ENCODE data around the gene WDR88. TPM values are rescaled to one million over a fixed set of nuclear protein-coding genes. Genes with fewer than 3 reads are reported as not detected.

The WDR88 gene
- total and polyA plus RNA-seq, 2 of the 13 experiments (the other 11 are each of a cell fraction or from before 2014, with no cell fraction given): not detected

DNA sequence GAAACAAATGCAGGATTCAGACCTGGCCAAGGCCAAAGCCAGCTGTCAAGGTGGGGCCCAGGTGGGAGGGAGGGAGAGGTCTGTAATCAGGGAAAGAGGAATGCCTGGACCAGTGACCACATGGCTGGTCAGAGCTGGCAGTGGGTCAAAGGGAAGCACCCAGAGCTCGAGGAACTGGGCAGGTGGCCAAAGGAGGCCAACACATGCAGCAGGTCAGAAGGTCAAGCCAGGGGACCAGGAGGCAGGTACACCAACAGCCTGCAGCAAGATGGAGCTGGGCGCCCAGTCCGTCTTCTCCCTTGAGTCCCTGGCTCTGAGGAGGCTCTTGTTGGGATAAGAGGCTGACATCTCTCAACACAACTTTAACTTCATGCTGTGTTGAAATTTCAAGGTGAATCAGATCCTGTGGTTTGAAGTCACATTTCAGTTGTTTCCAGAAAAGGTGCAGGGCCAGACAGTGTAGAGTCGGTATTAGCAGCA is 33.8 kb upstream of the WDR88 start (continued):
- TF ChIP-seq, protein P1, sequence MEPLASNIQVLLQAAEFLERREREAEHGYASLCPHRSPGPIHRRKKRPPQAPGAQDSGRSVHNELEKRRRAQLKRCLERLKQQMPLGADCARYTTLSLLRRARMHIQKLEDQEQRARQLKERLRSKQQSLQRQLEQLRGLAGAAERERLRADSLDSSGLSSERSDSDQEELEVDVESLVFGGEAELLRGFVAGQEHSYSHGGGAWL (CRISPR knock-in tag; IDR thresholded peaks at IDR 0.05): no peak
- TF ChIP-seq ZNF331 (CRISPR knock-in tag; IDR thresholded peaks at IDR 0.05): no peak
- TF ChIP-seq, protein P2, sequence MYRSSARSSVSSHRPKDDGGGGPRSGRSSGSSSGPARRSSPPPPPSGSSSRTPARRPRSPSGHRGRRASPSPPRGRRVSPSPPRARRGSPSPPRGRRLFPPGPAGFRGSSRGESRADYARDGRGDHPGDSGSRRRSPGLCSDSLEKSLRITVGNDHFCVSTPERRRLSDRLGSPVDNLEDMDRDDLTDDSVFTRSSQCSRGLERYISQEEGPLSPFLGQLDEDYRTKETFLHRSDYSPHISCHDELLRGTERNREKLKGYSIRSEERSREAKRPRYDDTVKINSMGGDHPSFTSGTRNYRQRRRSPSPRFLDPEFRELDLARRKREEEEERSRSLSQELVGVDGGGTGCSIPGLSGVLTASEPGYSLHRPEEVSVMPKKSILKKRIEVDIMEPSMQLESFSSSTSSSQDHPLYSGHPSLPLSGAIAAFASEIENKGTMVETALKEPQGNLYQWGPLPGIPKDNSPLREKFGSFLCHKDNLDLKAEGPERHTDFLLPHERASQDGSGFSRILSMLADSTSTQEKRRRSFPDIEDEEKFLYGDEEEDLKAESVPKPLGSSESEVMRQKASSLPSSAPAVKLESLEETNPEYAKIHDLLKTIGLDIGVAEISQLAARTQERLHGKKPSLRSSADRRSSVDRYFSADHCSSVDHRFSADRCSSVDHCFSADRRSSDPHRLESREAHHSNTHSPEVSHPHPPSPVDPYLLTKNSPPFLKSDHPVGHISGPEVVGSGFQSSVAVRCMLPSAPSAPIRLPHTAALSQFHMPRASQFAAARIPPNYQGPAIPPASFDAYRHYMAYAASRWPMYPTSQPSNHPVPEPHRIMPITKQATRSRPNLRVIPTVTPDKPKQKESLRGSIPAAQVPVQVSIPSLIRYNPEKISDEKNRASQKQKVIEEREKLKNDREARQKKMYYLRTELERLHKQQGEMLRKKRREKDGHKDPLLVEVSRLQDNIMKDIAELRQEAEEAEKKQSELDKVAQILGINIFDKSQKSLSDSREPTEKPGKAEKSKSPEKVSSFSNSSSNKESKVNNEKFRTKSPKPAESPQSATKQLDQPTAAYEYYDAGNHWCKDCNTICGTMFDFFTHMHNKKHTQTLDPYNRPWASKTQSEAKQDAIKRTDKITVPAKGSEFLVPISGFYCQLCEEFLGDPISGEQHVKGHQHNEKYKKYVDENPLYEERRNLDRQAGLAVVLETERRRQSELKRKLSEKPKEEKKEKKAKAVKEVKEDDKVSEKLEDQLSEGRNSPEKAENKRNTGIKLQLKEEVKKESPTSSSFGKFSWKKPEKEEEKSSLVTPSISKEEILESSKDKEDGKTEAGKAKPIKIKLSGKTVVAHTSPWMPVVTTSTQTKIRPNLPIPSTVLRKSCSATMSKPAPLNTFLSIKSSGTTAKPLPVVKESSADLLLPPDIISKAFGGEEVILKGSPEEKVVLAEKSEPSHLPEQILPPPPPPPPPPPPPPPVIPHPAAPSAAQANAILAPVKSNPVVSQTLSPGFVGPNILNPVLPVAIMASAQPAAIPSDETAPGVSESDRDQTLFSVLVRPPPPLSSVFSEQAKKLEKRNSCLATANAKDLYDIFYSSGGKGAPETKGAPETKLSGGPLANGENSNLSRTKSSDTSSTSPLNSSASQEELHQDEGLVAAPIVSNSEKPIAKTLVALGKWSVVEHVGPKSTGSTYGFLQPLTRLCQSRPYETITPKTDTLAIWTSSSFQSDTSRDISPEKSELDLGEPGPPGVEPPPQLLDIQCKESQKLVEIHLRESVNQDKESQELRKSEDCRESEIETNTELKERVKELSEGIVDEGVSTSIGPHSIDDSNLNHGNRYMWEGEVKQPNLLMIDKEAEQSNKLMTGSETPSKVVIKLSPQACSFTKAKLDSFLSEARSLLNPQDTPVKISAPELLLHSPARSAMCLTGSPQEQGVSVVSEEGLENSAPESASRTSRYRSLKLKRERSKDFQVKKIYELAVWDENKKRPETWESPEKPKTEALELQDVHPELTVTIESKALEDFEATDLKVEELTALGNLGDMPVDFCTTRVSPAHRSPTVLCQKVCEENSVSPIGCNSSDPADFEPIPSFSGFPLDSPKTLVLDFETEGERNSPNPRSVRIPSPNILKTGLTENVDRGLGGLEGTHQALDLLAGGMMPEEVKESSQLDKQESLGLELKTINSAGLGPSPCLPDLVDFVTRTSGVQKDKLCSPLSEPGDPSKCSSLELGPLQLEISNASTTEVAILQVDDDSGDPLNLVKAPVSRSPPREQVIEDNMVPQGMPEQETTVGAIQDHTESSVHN (CRISPR knock-in tag; IDR thresholded peaks at IDR 0.05): no peak
- no peak for TF ChIP-seq ZFP90 (CRISPR knock-in tag; IDR thresholded peaks at IDR 0.05; ENCODE audit: borderline replicate concordance)
- TF ChIP-seq, protein P3, sequence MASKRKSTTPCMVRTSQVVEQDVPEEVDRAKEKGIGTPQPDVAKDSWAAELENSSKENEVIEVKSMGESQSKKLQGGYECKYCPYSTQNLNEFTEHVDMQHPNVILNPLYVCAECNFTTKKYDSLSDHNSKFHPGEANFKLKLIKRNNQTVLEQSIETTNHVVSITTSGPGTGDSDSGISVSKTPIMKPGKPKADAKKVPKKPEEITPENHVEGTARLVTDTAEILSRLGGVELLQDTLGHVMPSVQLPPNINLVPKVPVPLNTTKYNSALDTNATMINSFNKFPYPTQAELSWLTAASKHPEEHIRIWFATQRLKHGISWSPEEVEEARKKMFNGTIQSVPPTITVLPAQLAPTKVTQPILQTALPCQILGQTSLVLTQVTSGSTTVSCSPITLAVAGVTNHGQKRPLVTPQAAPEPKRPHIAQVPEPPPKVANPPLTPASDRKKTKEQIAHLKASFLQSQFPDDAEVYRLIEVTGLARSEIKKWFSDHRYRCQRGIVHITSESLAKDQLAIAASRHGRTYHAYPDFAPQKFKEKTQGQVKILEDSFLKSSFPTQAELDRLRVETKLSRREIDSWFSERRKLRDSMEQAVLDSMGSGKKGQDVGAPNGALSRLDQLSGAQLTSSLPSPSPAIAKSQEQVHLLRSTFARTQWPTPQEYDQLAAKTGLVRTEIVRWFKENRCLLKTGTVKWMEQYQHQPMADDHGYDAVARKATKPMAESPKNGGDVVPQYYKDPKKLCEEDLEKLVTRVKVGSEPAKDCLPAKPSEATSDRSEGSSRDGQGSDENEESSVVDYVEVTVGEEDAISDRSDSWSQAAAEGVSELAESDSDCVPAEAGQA (IDR thresholded peaks at IDR 0.05; ENCODE audit: low read depth): no peak
- TF ChIP-seq, protein P3 (CRISPR knock-in tag; IDR thresholded peaks at IDR 0.05; ENCODE audit: borderline replicate concordance): no peak
- no peak for TF ChIP-seq XBP1 (CRISPR knock-in tag; IDR thresholded peaks at IDR 0.05)
- TF ChIP-seq, protein P4, sequence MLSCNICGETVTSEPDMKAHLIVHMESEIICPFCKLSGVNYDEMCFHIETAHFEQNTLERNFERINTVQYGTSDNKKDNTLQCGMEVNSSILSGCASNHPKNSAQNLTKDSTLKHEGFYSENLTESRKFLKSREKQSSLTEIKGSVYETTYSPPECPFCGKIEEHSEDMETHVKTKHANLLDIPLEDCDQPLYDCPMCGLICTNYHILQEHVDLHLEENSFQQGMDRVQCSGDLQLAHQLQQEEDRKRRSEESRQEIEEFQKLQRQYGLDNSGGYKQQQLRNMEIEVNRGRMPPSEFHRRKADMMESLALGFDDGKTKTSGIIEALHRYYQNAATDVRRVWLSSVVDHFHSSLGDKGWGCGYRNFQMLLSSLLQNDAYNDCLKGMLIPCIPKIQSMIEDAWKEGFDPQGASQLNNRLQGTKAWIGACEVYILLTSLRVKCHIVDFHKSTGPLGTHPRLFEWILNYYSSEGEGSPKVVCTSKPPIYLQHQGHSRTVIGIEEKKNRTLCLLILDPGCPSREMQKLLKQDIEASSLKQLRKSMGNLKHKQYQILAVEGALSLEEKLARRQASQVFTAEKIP (CRISPR knock-in tag; IDR thresholded peaks at IDR 0.05; ENCODE audit: borderline replicate concordance): no peak
- 0 out of 2 replicates have a peak, but pooled peaks have one; percentile 45 for TF ChIP-seq HNRNPL (IDR thresholded peaks at IDR 0.05; ENCODE audit: low read depth, low read length)
- no peak for TF ChIP-seq REPIN1 (CRISPR knock-in tag; IDR thresholded peaks at IDR 0.05; ENCODE audit: borderline replicate concordance, low read depth)
